HG02943 (cell line): ENCODE results near the gene DPM2.

ENCODE experiments used
- ATAC-seq: cut with Tn5 transposase; IDR thresholded peaks from one replicate; pipeline ENCODE4 v1.9.1; 2021; ENCODE audit warnings: mild to moderate bottlenecking, low read depth, moderate library complexity; ENCODE audit not compliant: unreplicated experiment

DPM2 gene

GRCh38 chr9:127937388-127938297 lies at the start of gene DPM2:
DPM2 (minus strand) TSS chr9:127937854; CDS start chr9:127937820, 34 bp downstream.
- peak; percentile 64 for ATAC-seq

DNA sequence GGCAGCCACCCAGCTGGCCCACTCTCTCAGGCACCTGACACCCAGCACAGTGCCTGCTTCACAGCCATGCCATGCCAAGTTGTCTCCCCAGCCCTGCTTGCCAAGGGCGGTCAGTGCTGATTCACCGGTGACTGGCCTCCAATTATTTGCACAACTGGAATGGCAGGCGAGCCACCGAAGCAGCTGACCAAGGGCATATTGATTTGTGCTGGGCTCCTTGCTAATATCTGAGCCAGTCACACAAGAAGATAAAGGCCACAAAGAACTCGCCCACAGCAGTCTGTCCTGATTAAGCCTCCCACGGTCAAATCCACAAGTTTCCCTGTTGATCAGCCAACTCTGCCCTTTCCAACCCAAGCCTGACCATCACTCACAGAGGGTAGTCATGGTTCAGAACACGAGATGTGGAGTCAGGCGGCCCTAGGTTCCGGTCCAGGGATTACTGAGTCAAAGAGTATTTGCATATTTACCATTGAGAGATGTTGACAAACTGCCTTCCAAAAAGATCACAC lies 49.5 kb upstream of the DPM2 start:
- no peak for ATAC-seq

DNA sequence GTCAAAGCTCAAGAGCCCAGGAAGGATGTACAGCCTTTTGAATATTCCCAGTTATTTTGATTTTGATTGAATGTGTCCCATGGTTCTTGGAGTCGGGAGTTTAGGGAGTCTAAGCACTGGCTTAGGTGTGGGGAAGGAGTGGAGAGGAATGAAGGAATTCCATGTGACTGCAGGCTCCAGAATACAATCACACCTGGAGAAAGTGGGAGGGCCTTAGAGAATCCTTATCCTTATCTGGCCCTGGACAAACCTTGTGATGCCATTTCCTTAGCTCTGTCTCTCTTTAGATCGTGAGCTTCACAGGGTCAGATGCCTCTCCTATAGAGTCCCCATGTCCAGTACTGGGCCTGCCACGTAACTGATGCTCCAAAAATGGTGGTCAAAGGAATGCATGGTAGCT lies 47.4 kb upstream of the DPM2 start:
- ATAC-seq: no peak

DNA sequence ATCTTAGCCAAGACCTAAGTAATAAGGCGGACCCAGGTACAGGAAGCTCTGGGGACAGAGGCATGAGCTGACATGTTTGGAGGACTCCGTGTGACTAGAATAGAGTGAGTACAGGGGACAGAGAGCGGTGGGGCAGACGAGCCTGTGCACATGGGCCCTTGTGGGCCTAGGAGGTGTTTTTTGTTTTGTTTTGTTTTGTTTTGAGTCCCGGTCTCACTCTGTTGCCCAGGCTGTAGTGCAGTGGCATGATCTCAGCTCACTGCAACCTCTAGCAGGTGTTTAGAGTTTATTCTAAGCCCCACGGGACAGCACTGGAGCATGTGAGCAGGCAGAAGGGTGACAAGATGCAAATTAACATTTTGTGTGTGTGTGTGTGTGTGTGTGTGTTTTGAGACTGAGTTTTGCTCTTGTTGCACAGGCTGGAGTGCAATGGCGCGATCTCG lies 46.2 kb upstream of the DPM2 start:
- peak; percentile 41 for ATAC-seq

DNA sequence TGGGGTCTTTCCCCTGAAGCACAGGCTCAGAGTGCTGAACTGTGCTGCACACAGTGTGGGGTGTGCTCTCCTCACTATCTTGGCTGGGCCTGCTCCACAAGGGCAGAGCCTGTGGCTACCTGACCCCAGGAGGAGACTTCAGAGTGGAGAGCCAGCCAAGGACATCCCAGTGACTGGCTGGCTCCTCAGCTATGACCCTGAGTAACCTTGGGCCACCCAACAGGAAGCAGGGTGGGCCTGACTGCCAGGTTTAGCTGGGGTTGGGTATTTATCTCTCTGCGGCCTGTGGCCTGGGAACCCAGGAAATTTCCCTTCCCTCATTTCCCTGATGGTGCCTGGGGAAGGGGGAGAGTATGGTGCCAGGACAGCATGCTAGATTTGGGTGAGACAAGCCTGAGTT lies 45.3 kb upstream of the DPM2 start:
- ATAC-seq: no peak

GRCh38 chr9:127981559-127982121 lies 44.0 kb upstream of the DPM2 start:
- no peak for ATAC-seq

GRCh38 chr9:127980706-127981558 lies 43.3 kb upstream of the DPM2 start, which contains the start of gene EEIG1:
EEIG1 (minus strand) TSS chr9:127980989; CDS start chr9:127980137, 852 bp downstream.
- ATAC-seq: peak; percentile 65

- ATAC-seq: peak; percentile 23
These were observed 42.5 kb upstream of the DPM2 start for GRCh38 chr9:127980060-127980705.

GRCh38 chr9:127979333-127980059 lies 41.8 kb upstream of the DPM2 start:
- no peak for ATAC-seq

DNA sequence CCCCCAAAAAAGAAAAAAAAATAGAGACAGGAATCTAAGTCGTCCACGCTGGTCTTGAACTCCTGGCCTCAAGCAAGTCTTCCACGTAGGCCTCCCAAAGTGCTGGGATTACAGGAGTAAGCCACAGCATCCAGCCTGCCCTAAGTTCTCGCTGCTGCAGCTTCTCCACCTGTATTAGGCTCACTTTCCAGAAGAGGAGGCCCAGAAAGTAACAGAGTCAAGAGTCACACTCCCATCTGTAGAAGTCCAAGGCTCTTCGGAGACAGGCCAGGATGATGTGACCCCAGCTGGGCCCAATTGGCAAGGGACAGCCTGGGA lies 41.3 kb upstream of the DPM2 start:
- ATAC-seq: no peak

DNA sequence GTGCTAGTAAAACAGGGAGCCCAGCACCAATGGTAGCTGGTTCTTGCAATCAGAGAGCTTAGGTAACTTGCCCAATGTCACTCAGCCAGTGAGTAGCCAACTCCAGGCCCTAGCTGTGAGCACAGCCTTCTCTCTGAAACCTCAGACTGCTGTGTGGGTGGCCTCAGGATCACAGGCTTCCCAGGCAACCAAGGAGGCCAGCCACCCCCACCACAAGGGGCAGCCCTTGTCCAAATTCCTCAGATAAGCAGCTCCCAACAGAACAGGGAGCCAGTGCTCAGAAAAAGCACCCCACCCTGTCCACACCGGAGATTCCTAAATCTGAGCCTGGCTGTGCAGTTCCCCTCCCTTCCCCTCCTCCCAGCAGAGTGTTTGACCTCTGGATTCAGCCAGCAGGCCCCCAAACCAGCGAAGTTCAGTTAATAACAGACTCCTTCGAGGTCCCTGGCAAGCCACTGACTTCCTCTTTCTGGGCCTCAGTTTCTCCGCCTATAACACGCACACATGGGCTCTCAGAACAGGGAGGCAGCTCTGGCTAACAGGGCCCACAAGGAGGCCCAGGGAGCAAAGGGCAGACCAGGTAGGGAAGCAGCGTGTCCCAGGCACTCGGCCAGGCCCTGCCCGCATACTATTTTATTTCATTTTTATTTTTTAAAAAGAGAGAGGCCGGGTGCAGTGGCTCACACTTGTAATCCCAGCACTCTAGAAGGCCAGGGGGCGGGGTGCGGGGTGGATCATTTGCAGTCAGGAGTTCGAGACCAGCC lies 40.4 kb upstream of the DPM2 start:
- no peak for ATAC-seq

- no peak for ATAC-seq
These were observed 39.6 kb upstream of the DPM2 start for GRCh38 chr9:127977009-127977883.

GRCh38 chr9:127976498-127976897 lies 38.8 kb upstream of the DPM2 start:
- ATAC-seq: no peak

GRCh38 chr9:127975376-127976315 lies 38.0 kb upstream of the DPM2 start:
- no peak for ATAC-seq

DNA sequence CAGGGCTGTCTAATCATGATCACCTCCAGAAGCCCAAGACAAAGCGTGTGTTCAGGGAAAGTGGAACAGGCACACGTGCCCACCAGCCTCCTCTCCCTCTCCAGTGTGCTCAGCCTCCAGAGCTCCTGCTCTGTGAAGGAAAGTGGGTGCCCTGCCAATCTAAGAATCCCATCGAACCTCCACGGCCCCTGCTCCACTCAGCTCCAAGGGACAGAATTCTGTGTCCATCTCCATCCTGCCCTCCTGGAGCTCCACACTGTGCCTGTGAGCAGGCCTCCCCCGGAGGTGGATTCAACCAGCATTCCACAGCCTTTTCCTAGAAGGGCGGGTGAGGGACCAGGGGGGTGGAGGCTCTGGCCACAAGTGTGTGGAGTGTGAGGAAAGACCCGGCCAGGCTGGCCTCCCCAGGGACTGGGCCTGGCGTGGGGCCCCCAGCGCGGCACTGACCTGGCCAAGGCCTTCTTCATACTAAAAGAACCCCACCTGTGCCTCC lies 37.2 kb upstream of the DPM2 start:
- no peak for ATAC-seq

GRCh38 chr9:127974001-127974768 lies 36.5 kb upstream of the DPM2 start:
- no peak for ATAC-seq
